GM18507 (cell line): ENCODE results near the gene SUCLG2.

ENCODE experiments used
- DNase-seq: peaks from one replicate; pipeline ENCODE4 v3.0.0; 2011; ENCODE audit warnings: low read depth; ENCODE audit not compliant: insufficient read length; ENCODE audit errors: extremely low spot score
- FAIRE-seq: peaks from 2 replicates; lab custom pipeline; 2011; peaks lifted over from hg19 to GRCh38; lab: Jason Lieb, UNC

SUCLG2 gene, protein sequence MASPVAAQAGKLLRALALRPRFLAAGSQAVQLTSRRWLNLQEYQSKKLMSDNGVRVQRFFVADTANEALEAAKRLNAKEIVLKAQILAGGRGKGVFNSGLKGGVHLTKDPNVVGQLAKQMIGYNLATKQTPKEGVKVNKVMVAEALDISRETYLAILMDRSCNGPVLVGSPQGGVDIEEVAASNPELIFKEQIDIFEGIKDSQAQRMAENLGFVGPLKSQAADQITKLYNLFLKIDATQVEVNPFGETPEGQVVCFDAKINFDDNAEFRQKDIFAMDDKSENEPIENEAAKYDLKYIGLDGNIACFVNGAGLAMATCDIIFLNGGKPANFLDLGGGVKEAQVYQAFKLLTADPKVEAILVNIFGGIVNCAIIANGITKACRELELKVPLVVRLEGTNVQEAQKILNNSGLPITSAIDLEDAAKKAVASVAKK

DNA sequence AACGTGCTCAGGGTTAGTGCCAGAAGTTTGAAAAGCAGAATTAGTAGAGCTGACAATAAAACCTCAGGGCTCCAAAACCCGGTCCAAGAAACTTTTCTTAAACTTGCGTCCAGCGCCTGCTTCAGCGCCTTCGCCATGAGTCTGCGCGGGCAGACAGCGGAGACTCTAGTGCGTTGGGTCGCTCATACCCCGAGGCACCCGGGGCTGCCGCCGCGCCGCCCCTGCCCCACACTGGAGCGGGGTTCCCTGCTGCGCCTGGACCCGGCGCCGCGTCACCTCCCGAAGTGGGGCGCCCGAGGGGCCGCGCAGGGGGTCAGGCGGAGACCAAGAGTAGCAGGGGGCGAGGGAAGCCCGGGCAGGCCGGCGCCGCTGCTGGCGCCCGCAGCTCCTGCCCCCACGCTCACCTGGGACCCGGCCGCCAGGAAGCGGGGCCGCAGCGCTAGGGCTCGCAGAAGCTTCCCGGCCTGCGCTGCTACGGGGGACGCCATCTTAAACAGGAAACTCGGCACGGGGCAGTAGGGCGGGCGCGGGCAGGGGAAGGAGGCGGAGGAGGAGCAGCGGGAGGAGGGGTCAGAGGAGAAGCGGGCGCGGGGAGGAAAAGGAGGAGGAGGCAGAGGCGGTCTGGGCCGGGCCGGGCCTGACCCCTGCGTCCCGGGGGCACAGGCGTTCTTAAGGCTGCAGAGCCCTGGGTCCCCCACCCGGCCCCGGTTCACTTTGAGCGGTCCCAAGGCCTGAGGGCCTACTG lies at the start of gene SUCLG2:
Gene SUCLG2 (minus strand): TSS at position 514 of the 745 bp plus-strand sequence. CDS start 26 bp downstream, at position 488.
- peak; percentile 32 for DNase-seq
- peak; percentile 84 for FAIRE-seq

GRCh38 chr3:67700596-67700995 lies 46.2 kb upstream of the SUCLG2 start:
- no peak for FAIRE-seq
- DNase-seq = no peak

DNA sequence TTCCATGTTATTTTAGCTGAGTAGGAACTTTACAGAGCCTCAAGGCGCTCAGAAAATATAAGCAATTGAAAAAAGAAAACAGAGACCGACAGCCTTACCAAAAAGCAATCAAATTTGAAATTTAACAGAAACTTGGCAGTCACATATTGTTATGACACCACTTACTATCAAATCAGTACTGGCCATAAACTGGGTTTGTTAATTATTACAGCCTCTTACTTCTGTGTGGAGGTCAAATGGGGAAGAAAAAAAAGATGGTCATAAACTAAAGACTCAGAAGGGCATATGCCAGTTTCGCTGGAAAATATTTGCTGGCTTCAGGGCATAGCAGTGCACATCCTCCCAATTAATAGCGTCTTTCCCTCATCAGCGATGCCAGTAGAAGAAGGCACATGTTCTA lies 45.5 kb upstream of the SUCLG2 start:
- DNase-seq (no peak), FAIRE-seq (no peak)

DNA sequence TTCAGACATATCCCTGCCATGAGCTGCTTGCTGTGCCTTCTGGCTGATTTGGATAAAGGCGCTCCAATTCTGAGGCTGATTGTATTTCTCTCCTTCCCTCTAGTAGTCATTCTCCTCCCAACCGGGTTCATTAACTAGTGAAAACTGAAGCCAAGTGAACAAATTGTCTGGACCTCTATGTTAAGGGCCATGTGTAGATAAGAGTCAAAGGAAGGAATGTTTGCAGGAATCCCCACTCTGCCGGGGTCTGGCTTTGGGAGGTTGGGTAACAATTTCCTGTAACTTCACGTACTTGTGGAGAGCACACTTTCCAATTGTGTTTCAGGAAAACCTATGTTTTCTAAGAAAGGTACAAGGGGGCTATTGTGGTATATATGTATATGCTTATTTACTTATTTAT lies 38.2 kb upstream of the SUCLG2 start:
- FAIRE-seq = no peak
- no peak for DNase-seq

DNA sequence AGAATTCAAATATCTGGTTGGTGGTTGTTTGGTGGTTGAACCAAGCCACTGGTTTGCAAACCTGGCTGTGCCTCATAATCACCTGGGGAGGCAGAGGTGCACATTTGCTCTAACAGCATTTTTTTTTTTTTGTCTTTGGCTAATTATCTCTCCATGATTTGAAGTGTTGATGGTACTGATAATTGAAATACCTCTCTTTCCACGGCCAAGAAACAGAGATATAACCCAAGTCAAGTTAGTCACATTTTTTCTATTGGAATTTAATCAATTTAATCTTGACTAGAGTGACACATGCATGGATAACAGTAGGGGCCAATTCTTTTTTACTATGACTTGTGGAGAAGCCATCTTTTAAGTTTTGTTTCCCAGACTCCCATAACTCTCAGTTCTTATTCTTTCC lies 37.5 kb upstream of the SUCLG2 start:
- DNase-seq (no peak), FAIRE-seq (no peak)

GRCh38 chr3:67691207-67691606 lies 36.8 kb upstream of the SUCLG2 start:
- no peak for FAIRE-seq

DNA sequence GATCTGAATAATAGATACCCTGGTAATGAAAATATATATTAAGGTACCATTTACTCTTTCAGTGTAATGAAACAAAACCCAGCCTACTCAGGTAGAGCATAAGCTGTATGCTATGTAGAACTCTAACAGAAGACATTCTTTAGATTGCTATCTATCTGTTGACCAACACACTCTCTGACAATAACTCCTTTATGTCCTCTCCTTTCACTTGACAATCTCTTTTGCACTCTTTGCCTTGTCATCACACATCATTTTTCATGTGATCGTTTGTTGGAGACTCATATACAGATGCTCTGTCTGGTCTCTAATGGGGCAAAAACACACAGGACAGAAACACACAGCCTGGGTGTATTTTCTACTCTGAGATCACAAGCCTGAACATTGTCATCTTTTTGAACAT lies 35.4 kb upstream of the SUCLG2 start:
- DNase-seq (no peak), FAIRE-seq (no peak)

More at GRCh38 chr3:67691207-67691606, 36.8 kb upstream of the SUCLG2 start:
- no peak for DNase-seq

- FAIRE-seq (no peak), DNase-seq (no peak)
Observed at GRCh38 chr3:67688231-67688630, 33.8 kb upstream of the SUCLG2 start.

- FAIRE-seq = no peak
- DNase-seq = no peak
Observed at GRCh38 chr3:67686069-67686468, 31.7 kb upstream of the SUCLG2 start.

- FAIRE-seq = peak; percentile 97
Observed at GRCh38 chr3:67685499-67685898, 31.1 kb upstream of the SUCLG2 start.

DNA sequence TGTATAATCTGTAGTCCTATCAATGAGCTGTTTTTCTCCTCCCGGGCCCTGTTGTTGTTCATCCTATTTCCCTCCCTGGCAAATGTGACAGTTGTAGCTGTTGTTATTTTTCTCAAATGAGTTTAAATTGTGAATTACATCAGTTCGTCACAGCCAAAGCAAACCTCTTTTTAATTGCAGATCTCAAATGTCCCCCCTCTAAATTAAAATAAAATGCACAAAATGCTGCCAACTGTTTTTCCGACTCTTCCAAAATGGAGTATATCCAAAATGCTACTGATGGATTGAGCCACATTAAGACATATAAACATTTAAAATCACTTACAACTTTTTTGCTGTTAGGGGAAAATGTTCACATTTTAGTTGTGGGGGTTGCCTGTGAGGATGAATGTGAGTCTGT lies 29.8 kb upstream of the SUCLG2 start:
- FAIRE-seq (no peak), DNase-seq (no peak)

More at GRCh38 chr3:67685499-67685898, 31.1 kb upstream of the SUCLG2 start:
- no peak for DNase-seq

DNA sequence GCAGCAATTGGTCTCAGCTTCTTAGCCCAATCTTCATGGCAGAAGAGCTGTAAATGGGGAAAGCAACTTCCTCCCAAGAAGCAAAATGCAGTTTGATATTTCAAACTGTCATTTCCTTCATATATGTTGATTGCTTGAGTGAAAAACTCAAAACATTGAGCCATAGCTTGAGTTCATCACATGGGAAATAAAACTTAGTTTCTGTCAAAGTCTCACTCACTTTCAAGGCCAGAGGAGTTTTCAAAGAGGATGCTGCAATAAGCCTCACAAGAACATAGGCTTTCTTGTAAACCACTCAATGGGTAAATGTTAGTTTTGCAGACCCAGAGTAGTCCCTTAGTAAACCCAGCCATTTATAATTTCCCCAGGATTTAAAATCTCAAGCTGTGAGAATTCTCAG lies 29.1 kb upstream of the SUCLG2 start:
- FAIRE-seq (peak; percentile 31), DNase-seq (no peak)

GRCh38 chr3:67678665-67679064 lies 24.3 kb upstream of the SUCLG2 start:
- DNase-seq (no peak), FAIRE-seq (peak; percentile 58)

DNA sequence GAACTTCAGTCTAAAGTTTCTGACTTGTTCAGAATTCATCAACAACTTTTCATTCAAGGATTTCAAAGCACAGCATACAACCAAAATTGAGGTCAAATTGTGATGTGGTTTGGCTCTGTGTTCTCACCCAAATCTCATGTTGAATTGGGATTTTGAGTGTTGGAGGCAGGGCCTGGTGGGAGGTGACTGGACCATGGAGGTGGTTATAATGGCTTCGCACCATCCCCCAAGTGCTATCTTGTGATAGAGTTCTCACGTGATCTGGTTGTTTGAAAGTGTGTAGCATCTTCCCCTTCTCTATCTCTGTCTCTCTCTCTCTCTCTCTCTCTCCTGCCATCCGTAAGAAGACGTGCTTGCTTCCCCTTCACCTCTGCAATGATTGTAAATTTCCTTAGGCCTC lies 19.6 kb upstream of the SUCLG2 start:
- DNase-seq (no peak), FAIRE-seq (peak; percentile 59)

- DNase-seq (no peak), FAIRE-seq (peak; percentile 46)
Observed at GRCh38 chr3:67662733-67663132, 8.3 kb upstream of the SUCLG2 start.

GRCh38 chr3:67661089-67661488 lies 6.7 kb upstream of the SUCLG2 start:
- FAIRE-seq = no peak
- no peak for DNase-seq

DNA sequence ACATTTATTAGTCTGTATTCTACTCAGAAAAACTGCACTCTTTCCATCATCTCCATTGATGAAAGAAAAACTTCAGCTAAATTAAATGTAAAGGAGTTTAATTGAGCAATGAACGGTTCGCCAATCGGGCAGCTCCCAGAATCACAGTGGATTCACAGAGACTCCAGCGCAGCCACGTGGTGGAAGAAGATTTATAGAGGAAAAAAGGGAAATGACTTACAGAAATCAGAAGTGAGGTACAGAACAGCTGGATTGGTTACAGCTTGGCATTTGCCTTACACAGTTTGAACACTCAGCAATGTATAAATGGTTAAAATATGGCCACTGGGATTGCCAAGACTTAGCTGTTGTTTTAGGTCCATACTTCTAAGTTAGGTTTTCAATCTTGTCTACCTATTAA lies 2.8 kb upstream of the SUCLG2 start:
- no peak for DNase-seq
- no peak for FAIRE-seq

DNA sequence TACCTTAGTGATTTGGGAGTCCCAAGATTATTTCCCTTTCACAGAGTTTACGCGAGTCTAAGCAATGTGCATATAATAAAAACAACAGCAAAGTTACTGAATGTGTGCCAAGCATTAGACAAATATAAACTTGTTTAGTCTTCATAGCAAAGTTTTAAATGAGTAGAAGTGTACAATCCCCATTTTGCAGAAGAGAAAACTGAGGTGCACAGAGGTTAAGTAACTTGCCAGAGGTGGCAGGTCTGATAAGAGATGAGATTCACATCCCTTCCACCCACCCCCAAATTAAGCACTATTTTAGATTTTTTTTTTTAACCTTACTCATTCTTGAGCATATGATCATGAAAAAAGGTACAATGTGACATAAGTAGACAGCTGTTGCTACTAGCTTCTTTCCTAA lies 2.2 kb upstream of the SUCLG2 start:
- FAIRE-seq (no peak), DNase-seq (no peak)

- DNase-seq (no peak), FAIRE-seq (peak; percentile 95)
Observed at GRCh38 chr3:67655364-67656121, 1.1 kb upstream of the SUCLG2 start.

- FAIRE-seq (no peak), DNase-seq (no peak)
Observed at GRCh38 chr3:67654844-67655177, 399 bp upstream of the SUCLG2 start.
